Measurements from ENCODE around the gene NPIPB6. TPM values are rescaled to one million over a fixed set of nuclear protein-coding genes. Genes with fewer than 3 reads are reported as not detected.
"Not testable (repeated sequence)": the region's sequence is repeated elsewhere in the genome, so short reads cannot be mapped to it uniquely, and the experiment has no call there.

The NPIPB6 gene
- total RNA-seq, 3 donors from 2014 or later (not counting 1 experiment from before 2014, with no cell fraction given) = 4.1 to 5.7 TPM; not detected in 1

- H3K27me3 ChIP-seq (ENCODE audit: control insufficient read depth, insufficient read depth, low read length); DNase-seq; H3K4me3 Mint-ChIP-seq; H3K4me1 Mint-ChIP-seq; H3K9me3 ChIP-seq (ENCODE audit: control insufficient read depth, insufficient read depth, low read length); ATAC-seq; H3K36me3 Mint-ChIP-seq; H3K27ac Mint-ChIP-seq; intact Hi-C loops (cut with micrococcal nuclease); H3K9me3 Mint-ChIP-seq; H3K4me1 ChIP-seq (ENCODE audit: control insufficient read depth, insufficient read depth, low read length); H3K36me3 ChIP-seq (ENCODE audit: control insufficient read depth, insufficient read depth, low read length); H3K27me3 Mint-ChIP-seq (ENCODE audit: low read depth in 2 of 2); H3K27ac ChIP-seq (ENCODE audit: low read length); H3K4me3 ChIP-seq (ENCODE audit: low read length): not testable (repeated sequence)
- WGBS (ENCODE audit: insufficient coverage) = no CpG with 5 or more reads among the region's 6 CpGs
Measured at GRCh38 chr16:28332632-28333031, 30.7 kb downstream of the NPIPB6 start.

GRCh38 chr16:28330981-28331380 is 32.3 kb downstream of the NPIPB6 start:
- H3K36me3 ChIP-seq (ENCODE audit: control insufficient read depth, insufficient read depth, low read length); H3K36me3 Mint-ChIP-seq; intact Hi-C loops (cut with micrococcal nuclease); H3K4me1 Mint-ChIP-seq; H3K4me3 Mint-ChIP-seq; H3K27me3 ChIP-seq (ENCODE audit: control insufficient read depth, insufficient read depth, low read length); H3K9me3 Mint-ChIP-seq; H3K27ac Mint-ChIP-seq; H3K4me3 ChIP-seq (ENCODE audit: low read length); H3K27me3 Mint-ChIP-seq (ENCODE audit: low read depth in 2 of 2); H3K9me3 ChIP-seq (ENCODE audit: control insufficient read depth, insufficient read depth, low read length); H3K4me1 ChIP-seq (ENCODE audit: control insufficient read depth, insufficient read depth, low read length); ATAC-seq; H3K27ac ChIP-seq (ENCODE audit: low read length); DNase-seq: not testable (repeated sequence)
- WGBS (ENCODE audit: insufficient coverage) = 44% methylated on average over 1 of the region's 2 CpGs

GRCh38 chr16:28330232-28330631 is 33.1 kb downstream of the NPIPB6 start:
- H3K27me3 Mint-ChIP-seq (ENCODE audit: low read depth in 2 of 2); H3K4me1 ChIP-seq (ENCODE audit: control insufficient read depth, insufficient read depth, low read length); H3K36me3 Mint-ChIP-seq; H3K4me3 Mint-ChIP-seq; H3K27ac Mint-ChIP-seq; H3K27me3 ChIP-seq (ENCODE audit: control insufficient read depth, insufficient read depth, low read length); H3K9me3 ChIP-seq (ENCODE audit: control insufficient read depth, insufficient read depth, low read length); H3K4me3 ChIP-seq (ENCODE audit: low read length); H3K27ac ChIP-seq (ENCODE audit: low read length); H3K9me3 Mint-ChIP-seq; H3K36me3 ChIP-seq (ENCODE audit: control insufficient read depth, insufficient read depth, low read length); intact Hi-C loops (cut with micrococcal nuclease): not testable (repeated sequence)
- ATAC-seq = peak in 2 of 3 donors; percentile 55 to 71
- H3K4me1 Mint-ChIP-seq = peaks cover 7 to 11% of the 10 kb centered on the region in 2 donors
- WGBS (ENCODE audit: insufficient coverage) = 100% methylated on average over 2 of the region's 9 CpGs
- DNase-seq = peak in 1 of 2 donors; percentile 45

DNA sequence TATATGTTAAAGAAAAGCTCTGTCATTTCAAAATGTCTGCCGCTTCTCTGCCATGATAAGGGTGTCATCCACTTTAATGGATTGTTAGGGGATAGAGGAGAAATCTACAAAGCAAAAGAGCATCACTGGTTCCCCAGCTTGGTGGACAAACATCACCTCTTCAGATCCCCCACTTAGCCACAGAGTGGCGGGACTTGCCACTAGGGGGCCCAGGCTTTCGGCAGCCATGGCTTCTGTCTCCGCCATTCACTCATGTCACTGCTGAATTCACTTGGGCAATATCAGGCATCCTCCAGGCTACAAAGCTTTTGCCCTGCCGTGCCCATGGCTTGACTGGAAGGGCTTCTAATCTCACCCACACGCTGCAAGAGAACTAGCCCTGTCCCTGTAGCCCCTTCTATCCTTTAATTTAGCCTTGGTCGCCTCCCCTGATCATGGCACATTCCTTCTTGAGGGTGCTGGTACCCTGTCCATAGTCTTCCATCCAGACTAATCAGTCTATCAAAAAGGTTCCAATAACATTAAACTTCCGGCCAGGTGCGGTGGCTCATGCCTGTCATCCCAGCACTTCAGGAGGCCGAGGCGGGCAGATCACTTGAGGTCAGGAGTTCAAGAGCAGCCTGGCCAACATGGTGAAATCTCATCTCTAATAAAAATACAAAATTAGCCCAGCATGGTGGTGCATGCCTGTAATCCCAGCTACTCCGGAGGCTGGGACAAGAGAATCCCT is 36.3 kb downstream of the NPIPB6 start:
- H3K27ac Mint-ChIP-seq = peak overlapping the region in 1 of 2 donors; percentile 35
- no peaks in the 10 kb centered on the region for H3K36me3 Mint-ChIP-seq
- Histone ChIP-seq H3K36me3 (ENCODE audit: control insufficient read depth, insufficient read depth, low read length) (no peaks in the 10 kb centered on the region), H3K4me3 (ENCODE audit: low read length) (no peak overlapping the region), H3K9me3 (ENCODE audit: control insufficient read depth, insufficient read depth, low read length) (no peaks in the 10 kb centered on the region), H3K4me1 (ENCODE audit: control insufficient read depth, insufficient read depth, low read length) (no peaks in the 10 kb centered on the region), H3K27ac (ENCODE audit: low read length) (no peak overlapping the region), H3K27me3 (ENCODE audit: control insufficient read depth, insufficient read depth, low read length) (no peaks in the 10 kb centered on the region)
- intact Hi-C loops (cut with micrococcal nuclease) = no loop called here
- H3K27me3 Mint-ChIP-seq (ENCODE audit: low read depth in 2 of 2) = no peaks in the 10 kb centered on the region
- no peak overlapping the region for H3K4me3 Mint-ChIP-seq
- WGBS (ENCODE audit: insufficient coverage) = 62% methylated on average over 12 of the region's 12 CpGs
- no peaks in the 10 kb centered on the region for H3K9me3 Mint-ChIP-seq
- TF ChIP-seq CTCF (IDR thresholded peaks at IDR 0.05) = peak; percentile 76
- peaks cover 7 to 23% of the 10 kb centered on the region in 2 donors for H3K4me1 Mint-ChIP-seq
- DNase-seq = peak; percentile 51 to 78
- ATAC-seq = peak; percentile 73 to 95 (median 89)

DNA sequence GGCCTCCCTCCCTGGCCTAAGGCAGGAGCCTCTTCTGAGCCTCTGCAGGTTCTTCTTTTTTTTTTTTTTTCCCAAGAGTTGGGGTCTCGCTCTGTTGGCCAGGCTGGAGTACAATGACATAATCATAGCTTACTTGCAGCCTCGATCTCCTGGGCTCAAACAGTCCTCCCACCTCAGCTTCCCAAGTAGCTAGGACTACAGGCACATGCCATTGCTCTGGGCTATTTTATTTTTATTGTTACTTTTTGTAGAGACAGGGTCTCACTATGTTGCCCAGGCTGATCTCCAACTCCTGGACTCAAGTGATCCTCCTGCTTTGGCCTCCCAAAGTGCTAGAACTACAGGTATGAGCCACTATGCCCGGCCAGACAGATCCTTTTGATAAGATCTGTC is 38.4 kb downstream of the NPIPB6 start:
- H3K4me3 ChIP-seq (ENCODE audit: low read length) = no peak overlapping the region
- H3K27ac Mint-ChIP-seq = peak overlapping the region; percentile 68
- no peaks in the 10 kb centered on the region for H3K27me3 ChIP-seq (ENCODE audit: control insufficient read depth, insufficient read depth, low read length)
- no peak for TF ChIP-seq CTCF (IDR thresholded peaks at IDR 0.05)
- H3K9me3 ChIP-seq (ENCODE audit: control insufficient read depth, insufficient read depth, low read length) = no peaks in the 10 kb centered on the region
- no peaks in the 10 kb centered on the region for H3K27me3 Mint-ChIP-seq (ENCODE audit: low read depth in 2 of 2)
- WGBS (ENCODE audit: insufficient coverage) = 85% methylated on average over 3 of the region's 3 CpGs
- peaks cover 4% of the 10 kb centered on the region for H3K4me1 ChIP-seq (ENCODE audit: control insufficient read depth, insufficient read depth, low read length)
- peaks cover 7 to 23% of the 10 kb centered on the region in 2 donors for H3K4me1 Mint-ChIP-seq
- H3K4me3 Mint-ChIP-seq = no peak overlapping the region
- peaks cover 5% of the 10 kb centered on the region for H3K36me3 ChIP-seq (ENCODE audit: control insufficient read depth, insufficient read depth, low read length)
- no peaks in the 10 kb centered on the region for H3K9me3 Mint-ChIP-seq
- intact Hi-C loops (cut with micrococcal nuclease) = no loop called here
- DNase-seq (no peak), ATAC-seq (no peak)
- H3K36me3 Mint-ChIP-seq = no peaks in the 10 kb centered on the region
- no peak overlapping the region for H3K27ac ChIP-seq (ENCODE audit: low read length)

Data from natural killer cell (primary cell).